SK-N-SH treated with all-trans-retinoic acid at 6 μM for 48 hours (cell line): Measurements from ENCODE around the gene MINAR1.

Source experiments
- ARNTL ChIP-seq: fragments of 450-650 bp; formaldehyde crosslinking; IDR thresholded peaks from 2 replicates; pipeline ENCODE4 v1.5.0; 2020; ENCODE audit warnings: low read depth, mild to moderate bottlenecking, moderate library complexity, borderline replicate concordance
- ISL1 ChIP-seq: fragments of 250-450 bp; sonication (Bioruptor Pico); IDR thresholded peaks from 2 replicates; pipeline ENCODE4 v2.1.2; 2022; ENCODE audit warnings: mild to moderate bottlenecking, moderate library complexity
- PPARA ChIP-seq: fragments of 250-450 bp; sonication (Bioruptor Pico); IDR thresholded peaks from 2 replicates; pipeline ENCODE4 v1.5.0; 2020; ENCODE audit warnings: mild to moderate bottlenecking, borderline replicate concordance
- RARB ChIP-seq: fragments of 250-450 bp; sonication (Bioruptor Pico); IDR thresholded peaks from 2 replicates; pipeline ENCODE4 v1.8.0; 2021; ENCODE audit warnings: mild to moderate bottlenecking, moderate library complexity
- SNAI2 ChIP-seq: fragments of 250-450 bp; sonication (Bioruptor Pico); IDR thresholded peaks from 2 replicates; pipeline ENCODE4 v1.5.0; 2020; ENCODE audit warnings: mild to moderate bottlenecking, moderate library complexity
- ZFP3 ChIP-seq: fragments of 250-450 bp; sonication (Bioruptor Pico); IDR thresholded peaks from 2 replicates; pipeline ENCODE4 v1.5.0; 2020; ENCODE audit warnings: mild to moderate bottlenecking, moderate library complexity
- ZFP30 ChIP-seq: fragments of 450-650 bp; formaldehyde crosslinking; IDR thresholded peaks from 2 replicates; pipeline ENCODE4 v1.5.0; 2022; ENCODE audit warnings: mild to moderate bottlenecking, moderate library complexity
- ZNF565 ChIP-seq: fragments of 450-650 bp; formaldehyde crosslinking; conservative IDR thresholded peaks from 2 replicates; pipeline ENCODE4 v1.5.0; 2020; ENCODE audit warnings: low read depth, mild to moderate bottlenecking, moderate library complexity
- TF ChIP-seq, protein P1 (sequence below): fragments of 250-450 bp; sonication (Bioruptor Pico); IDR thresholded peaks from 2 replicates; pipeline ENCODE4 v1.5.1; 2020; ENCODE audit warnings: low read depth, mild to moderate bottlenecking, moderate library complexity
- TF ChIP-seq, protein P2 (sequence below): fragments of 250-450 bp; sonication (Bioruptor Pico); IDR thresholded peaks from 2 replicates; pipeline ENCODE4 v1.5.0; 2020; ENCODE audit warnings: mild to moderate bottlenecking, moderate library complexity
- TF ChIP-seq, protein P3 (sequence below): fragments of 250-450 bp; sonication (Bioruptor Pico); IDR thresholded peaks from 2 replicates; pipeline ENCODE4 v1.8.0; 2020; ENCODE audit warnings: mild to moderate bottlenecking, moderate library complexity, borderline replicate concordance
- TF ChIP-seq, protein P4 (sequence below): fragments of 250-450 bp; sonication (Bioruptor Pico); IDR thresholded peaks from 2 replicates; pipeline ENCODE4 v1.5.1; 2021; ENCODE audit warnings: mild to moderate bottlenecking, moderate library complexity

DNA sequence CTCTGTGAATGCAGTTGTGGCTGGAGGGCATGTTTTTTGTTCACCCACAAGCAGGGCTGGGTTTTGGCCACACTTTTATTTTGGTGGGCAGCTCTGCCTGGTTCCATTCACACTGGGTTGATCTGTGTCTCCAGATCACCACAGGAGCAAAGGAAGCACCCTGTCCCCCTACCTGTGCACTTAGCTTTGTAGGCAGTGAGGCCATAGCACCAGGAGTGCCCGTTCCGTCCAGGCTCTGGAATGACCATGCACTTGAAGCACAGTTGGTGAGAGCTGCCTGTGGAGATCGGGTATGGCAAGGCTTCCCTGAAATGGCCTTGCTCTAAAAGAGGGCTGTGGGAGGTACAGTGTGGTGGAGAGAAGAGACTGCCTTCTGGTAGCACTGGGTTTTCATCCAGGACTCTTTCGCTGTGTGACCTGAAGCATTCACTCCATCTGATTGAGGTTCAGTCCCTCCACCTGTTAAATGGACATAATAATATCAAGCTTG, 31.7 kb downstream of the MINAR1 start:
- TF ChIP-seq ISL1 (no peak), RARB (CRISPR knock-in tag) (no peak), ZFP30 (CRISPR knock-in tag) (no peak), SNAI2 (no peak), ARNTL (no peak), ZFP3 (CRISPR knock-in tag) (no peak), ZNF565 (no peak), PPARA (CRISPR knock-in tag) (no peak)
- TF ChIP-seq, protein P1, sequence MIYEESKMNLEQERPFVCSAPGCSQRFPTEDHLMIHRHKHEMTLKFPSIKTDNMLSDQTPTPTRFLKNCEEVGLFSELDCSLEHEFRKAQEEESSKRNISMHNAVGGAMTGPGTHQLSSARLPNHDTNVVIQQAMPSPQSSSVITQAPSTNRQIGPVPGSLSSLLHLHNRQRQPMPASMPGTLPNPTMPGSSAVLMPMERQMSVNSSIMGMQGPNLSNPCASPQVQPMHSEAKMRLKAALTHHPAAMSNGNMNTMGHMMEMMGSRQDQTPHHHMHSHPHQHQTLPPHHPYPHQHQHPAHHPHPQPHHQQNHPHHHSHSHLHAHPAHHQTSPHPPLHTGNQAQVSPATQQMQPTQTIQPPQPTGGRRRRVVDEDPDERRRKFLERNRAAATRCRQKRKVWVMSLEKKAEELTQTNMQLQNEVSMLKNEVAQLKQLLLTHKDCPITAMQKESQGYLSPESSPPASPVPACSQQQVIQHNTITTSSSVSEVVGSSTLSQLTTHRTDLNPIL (CRISPR knock-in tag), result no peak
- TF ChIP-seq, protein P2, sequence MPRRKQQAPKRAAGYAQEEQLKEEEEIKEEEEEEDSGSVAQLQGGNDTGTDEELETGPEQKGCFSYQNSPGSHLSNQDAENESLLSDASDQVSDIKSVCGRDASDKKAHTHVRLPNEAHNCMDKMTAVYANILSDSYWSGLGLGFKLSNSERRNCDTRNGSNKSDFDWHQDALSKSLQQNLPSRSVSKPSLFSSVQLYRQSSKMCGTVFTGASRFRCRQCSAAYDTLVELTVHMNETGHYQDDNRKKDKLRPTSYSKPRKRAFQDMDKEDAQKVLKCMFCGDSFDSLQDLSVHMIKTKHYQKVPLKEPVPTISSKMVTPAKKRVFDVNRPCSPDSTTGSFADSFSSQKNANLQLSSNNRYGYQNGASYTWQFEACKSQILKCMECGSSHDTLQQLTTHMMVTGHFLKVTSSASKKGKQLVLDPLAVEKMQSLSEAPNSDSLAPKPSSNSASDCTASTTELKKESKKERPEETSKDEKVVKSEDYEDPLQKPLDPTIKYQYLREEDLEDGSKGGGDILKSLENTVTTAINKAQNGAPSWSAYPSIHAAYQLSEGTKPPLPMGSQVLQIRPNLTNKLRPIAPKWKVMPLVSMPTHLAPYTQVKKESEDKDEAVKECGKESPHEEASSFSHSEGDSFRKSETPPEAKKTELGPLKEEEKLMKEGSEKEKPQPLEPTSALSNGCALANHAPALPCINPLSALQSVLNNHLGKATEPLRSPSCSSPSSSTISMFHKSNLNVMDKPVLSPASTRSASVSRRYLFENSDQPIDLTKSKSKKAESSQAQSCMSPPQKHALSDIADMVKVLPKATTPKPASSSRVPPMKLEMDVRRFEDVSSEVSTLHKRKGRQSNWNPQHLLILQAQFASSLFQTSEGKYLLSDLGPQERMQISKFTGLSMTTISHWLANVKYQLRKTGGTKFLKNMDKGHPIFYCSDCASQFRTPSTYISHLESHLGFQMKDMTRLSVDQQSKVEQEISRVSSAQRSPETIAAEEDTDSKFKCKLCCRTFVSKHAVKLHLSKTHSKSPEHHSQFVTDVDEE (CRISPR knock-in tag), result no peak
- TF ChIP-seq, protein P3, sequence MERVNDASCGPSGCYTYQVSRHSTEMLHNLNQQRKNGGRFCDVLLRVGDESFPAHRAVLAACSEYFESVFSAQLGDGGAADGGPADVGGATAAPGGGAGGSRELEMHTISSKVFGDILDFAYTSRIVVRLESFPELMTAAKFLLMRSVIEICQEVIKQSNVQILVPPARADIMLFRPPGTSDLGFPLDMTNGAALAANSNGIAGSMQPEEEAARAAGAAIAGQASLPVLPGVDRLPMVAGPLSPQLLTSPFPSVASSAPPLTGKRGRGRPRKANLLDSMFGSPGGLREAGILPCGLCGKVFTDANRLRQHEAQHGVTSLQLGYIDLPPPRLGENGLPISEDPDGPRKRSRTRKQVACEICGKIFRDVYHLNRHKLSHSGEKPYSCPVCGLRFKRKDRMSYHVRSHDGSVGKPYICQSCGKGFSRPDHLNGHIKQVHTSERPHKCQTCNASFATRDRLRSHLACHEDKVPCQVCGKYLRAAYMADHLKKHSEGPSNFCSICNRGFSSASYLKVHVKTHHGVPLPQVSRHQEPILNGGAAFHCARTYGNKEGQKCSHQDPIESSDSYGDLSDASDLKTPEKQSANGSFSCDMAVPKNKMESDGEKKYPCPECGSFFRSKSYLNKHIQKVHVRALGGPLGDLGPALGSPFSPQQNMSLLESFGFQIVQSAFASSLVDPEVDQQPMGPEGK, result no peak
- TF ChIP-seq, protein P4, sequence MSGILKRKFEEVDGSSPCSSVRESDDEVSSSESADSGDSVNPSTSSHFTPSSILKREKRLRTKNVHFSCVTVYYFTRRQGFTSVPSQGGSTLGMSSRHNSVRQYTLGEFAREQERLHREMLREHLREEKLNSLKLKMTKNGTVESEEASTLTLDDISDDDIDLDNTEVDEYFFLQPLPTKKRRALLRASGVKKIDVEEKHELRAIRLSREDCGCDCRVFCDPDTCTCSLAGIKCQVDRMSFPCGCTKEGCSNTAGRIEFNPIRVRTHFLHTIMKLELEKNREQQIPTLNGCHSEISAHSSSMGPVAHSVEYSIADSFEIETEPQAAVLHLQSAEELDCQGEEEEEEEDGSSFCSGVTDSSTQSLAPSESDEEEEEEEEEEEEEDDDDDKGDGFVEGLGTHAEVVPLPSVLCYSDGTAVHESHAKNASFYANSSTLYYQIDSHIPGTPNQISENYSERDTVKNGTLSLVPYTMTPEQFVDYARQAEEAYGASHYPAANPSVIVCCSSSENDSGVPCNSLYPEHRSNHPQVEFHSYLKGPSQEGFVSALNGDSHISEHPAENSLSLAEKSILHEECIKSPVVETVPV, result no peak
